Right ventricle myocardium superior (tissue), 1 donor: ENCODE results near the gene SLC4A5. TPM values are rescaled to one million over a fixed set of nuclear protein-coding genes. Genes with fewer than 3 reads are reported as not detected.
A peak's percentile ranks its signal among the peaks of the same experiment; 100 is the strongest.

ENCODE experiments used
- ATAC-seq: fragments of 200-7000 bp; cut with Tn5 transposase; one replicate; pipeline ENCODE4 v1.9.1; 2020; ENCODE audit warnings: mild to moderate bottlenecking; ENCODE audit not compliant: poor library complexity
- DNase-seq: peaks from one replicate; pipeline ENCODE4 v3.0.0-alpha.2; 2020
- intact Hi-C: fragments of 100-400 bp; cut with DNase I; formaldehyde crosslinking; loops from one replicate; pipeline ENCODE4 v1.11.2; 2022
- long read RNA-seq: library from polyadenylated mRNA; unstranded; transcript quantifications from one replicate; pipeline ENCODE4 v2.0.0, GENCODE V29; 2021
- total RNA-seq: library from RNA; stranded (reverse); fragmentation: NEBNext Ultra II Directional; extraction: Animal tissue kit (Norgen Biotek cat#: 25700); gene quantifications from one replicate; pipeline ENCODE4 v1.2.1, GENCODE V29; 2021
- donor health status: DM: no; HTN: yes; CAD: no; lungs with severe emphysema.

The SLC4A5 gene, protein sequence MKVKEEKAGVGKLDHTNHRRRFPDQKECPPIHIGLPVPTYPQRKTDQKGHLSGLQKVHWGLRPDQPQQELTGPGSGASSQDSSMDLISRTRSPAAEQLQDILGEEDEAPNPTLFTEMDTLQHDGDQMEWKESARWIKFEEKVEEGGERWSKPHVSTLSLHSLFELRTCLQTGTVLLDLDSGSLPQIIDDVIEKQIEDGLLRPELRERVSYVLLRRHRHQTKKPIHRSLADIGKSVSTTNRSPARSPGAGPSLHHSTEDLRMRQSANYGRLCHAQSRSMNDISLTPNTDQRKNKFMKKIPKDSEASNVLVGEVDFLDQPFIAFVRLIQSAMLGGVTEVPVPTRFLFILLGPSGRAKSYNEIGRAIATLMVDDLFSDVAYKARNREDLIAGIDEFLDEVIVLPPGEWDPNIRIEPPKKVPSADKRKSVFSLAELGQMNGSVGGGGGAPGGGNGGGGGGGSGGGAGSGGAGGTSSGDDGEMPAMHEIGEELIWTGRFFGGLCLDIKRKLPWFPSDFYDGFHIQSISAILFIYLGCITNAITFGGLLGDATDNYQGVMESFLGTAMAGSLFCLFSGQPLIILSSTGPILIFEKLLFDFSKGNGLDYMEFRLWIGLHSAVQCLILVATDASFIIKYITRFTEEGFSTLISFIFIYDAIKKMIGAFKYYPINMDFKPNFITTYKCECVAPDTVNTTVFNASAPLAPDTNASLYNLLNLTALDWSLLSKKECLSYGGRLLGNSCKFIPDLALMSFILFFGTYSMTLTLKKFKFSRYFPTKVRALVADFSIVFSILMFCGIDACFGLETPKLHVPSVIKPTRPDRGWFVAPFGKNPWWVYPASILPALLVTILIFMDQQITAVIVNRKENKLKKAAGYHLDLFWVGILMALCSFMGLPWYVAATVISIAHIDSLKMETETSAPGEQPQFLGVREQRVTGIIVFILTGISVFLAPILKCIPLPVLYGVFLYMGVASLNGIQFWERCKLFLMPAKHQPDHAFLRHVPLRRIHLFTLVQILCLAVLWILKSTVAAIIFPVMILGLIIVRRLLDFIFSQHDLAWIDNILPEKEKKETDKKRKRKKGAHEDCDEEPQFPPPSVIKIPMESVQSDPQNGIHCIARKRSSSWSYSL
- 1.3 TPM for total RNA-seq
- long read RNA-seq, partial matches to known transcripts = 0 of 1 reads
- long read RNA-seq, other reads (novel, unspliced or antisense) = 1 of 1 reads

DNA sequence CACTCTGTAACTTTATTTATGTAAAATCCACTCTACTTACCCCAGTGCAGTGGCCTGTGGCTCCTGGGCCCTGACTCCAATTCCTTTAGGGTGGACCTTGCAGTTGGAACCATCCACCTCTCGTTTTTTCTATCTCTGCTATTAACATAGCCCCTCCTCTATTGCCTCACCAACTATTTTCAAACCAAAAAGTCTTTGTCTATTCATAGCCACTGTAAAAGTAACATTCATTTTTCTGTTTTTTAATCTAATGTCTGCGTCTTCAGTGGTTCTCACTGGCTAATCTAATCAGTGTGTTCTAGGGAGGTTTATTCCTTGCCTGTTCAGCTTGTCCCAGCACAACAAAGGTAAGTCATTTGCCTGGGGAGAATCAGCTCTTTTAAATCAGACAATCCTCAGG is at the start of gene SLC4A5:
Gene SLC4A5 (minus strand): TSS at position 101 of the 400 bp plus-strand sequence. CDS start 28,393 bp downstream, outside the sequence.
- no peak for ATAC-seq
- DNase-seq = no peak
- intact Hi-C loops = no loop called here

- intact Hi-C loops = no loop called here
- ATAC-seq (no peak), DNase-seq (no peak)
Measured at GRCh38 chr2:74392449-74392743, 49.2 kb upstream of the SLC4A5 start.

DNA sequence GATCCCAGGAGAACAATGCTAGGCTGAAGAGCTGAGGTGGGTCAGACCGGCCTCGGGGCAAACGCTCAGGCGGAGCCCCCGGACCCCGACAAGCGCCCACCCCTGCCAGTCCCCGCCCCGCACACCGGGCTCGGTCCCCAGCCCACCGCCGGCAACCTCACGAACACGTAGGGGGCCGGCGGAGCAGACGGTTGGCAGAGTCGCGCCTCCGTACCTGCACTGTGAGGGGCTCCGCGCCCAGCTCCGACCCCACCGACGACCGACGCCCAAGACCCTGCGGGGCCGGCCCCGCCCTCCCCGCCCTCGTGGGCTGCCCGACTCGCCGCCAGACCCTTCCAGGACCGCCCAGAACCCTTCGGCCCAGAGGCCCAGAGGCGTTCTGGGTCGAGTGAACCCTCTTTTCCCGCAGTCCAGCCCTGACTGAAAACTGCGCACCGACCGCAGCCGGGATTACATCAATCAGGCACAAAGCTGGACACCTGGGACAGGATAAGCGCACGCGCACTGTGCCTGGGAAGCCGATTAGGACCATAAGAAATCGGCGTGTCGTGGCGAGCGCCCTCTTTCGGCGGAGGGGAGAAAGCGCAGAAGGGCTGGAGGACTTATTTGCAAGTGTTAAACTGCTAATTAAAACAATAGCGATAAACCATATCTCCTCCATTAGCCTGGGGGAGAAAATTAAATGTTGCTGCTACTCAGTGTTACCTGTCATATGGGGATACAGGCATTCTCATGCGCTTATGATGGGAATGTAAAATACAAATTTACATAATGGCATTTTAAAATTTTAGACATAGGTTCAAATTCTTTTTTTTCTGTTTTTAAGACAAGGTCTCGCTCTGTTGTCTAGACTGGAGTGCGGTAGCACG is 48.6 kb upstream of the SLC4A5 start:
- ATAC-seq (peak; percentile 90), DNase-seq (peak; percentile 94)
- intact Hi-C loops = no loop called here

GRCh38 chr2:74391209-74391579 is 48.0 kb upstream of the SLC4A5 start:
- intact Hi-C loops = no loop called here
- ATAC-seq (no peak), DNase-seq (no peak)

GRCh38 chr2:74390606-74391005 is 47.4 kb upstream of the SLC4A5 start:
- no peak for ATAC-seq
- intact Hi-C loops = no loop called here
- no peak for DNase-seq

DNA sequence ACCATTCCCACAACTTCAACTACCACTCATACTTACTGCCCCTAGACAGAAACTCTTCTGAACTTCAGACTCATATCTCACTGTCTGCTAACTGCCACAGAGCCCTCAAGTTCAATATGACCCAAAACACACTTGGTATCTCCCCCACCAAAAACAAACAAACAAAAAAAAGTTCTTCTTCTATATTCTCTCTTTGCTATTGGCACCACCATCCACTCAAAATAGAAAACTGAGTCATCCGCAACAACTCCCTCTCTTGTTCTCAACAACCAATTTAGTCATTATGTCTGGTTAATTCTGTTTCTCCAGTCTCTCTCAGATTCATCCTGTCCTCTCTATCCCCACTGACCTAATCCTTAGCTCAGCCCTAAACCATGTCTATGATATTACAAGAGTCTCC is 44.1 kb upstream of the SLC4A5 start:
- DNase-seq (no peak), ATAC-seq (no peak)
- intact Hi-C loops = no loop called here

DNA sequence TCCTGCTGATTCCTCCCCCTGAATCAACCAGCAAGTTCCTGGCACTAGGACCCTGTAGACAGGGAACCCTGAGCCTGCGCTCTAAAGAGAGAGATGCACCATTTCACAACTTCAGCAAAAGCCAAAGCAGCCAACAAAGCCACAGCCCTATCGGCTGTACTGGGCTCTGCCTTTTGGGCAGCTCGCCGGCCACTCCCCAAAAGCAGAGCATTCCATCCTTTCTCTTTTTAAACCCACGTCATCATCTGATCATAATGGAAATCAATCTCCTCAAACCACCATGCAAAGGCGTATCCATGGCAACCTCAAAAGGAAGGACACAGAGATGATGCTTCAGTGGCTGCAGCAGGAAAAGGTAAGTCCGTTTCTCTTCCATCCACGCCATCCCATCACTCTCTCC is 42.2 kb upstream of the SLC4A5 start:
- intact Hi-C loops = no loop called here
- no peak for DNase-seq
- no peak for ATAC-seq

DNA sequence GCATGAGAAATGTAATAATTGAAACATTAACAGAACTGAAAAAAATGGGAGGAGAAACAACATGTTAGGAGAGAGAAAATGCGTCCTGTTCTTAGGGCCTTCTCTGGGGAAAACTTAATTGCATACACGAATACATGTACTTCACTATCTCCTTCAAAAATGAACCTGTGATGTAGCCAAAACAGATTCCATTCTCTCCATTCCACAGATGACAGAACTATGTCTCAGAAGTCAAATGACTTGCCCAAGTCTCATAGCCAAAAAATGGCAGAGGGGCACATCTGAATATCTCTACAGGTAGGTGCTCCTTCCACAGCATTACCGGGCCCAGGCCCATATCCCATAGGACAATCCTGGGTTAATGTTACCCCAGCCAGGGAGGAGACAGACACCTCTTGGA is 40.8 kb upstream of the SLC4A5 start:
- ATAC-seq (no peak), DNase-seq (no peak)
- intact Hi-C loops = no loop called here

DNA sequence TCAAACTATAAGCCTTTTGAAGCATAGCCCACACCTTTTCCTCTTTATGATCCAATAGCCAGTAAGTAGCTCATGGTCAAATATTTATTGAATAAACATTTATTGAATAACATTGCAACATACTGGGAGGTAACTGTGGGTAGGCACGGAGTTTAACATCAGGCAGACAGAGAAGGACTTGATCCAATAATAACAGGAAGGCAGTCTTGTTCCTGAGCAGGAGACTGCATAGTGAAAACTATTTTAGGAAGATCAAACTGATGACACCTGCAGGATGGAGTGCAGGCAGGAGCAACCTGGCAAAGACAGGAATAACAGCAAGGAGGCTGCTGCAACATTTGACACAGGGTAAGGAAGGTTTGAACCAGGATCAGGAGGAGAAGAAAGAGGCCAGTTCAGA is 40.0 kb upstream of the SLC4A5 start:
- intact Hi-C loops = no loop called here
- DNase-seq (no peak), ATAC-seq (peak; percentile 48)

- intact Hi-C loops = no loop called here
- DNase-seq = no peak
- ATAC-seq = no peak
Measured at GRCh38 chr2:74381751-74382150, 38.5 kb upstream of the SLC4A5 start.

GRCh38 chr2:74379851-74380789 is 36.9 kb upstream of the SLC4A5 start, which contains the start of gene DCTN1:
DCTN1 (minus strand) TSS chr2:74380311; CDS start chr2:74380037, 274 bp downstream.
- DNase-seq (peak; percentile 63), ATAC-seq (peak; percentile 81)
- intact Hi-C loops = no loop called here

GRCh38 chr2:74378007-74378406 is 34.8 kb upstream of the SLC4A5 start:
- DNase-seq (no peak), ATAC-seq (no peak)
- intact Hi-C loops = no loop called here

GRCh38 chr2:74375838-74376237 is 32.6 kb upstream of the SLC4A5 start:
- ATAC-seq = no peak
- intact Hi-C loops = no loop called here
- no peak for DNase-seq

DNA sequence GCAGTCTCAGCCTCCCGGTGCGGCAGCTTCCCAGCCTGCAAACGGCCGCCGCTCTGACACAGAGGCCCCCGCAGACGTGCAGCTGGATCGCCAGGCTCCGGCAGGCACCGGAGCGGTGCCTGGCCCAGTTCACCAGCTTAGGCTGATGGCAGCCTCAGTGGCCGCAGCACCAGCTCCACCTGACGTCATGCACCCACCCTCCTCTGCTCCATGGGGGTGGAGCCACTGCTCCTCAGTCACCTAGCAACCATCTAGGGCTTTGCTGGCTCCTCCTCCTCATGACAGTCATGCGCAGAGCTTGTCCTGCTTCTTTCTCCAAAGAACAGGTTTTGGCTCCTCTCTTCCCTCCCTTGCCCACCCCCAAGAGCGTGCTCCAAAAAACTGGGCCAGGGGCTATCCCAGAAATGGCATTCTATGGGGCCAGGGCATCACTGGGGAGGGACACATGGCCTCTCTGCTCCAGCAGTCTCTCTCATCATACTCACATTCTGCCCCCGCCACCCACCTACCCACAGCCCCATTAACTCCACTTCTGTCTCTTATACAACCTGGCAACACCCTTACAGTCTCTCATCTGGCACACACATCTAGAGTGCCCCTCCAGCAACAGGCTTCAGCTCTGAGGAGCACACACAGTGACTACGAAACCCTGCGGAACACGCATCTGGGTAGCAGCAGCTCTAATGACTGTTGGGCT is 31.4 kb upstream of the SLC4A5 start:
- DNase-seq (peak; percentile 80), ATAC-seq (peak; percentile 90)
- intact Hi-C loops = no loop called here

DNA sequence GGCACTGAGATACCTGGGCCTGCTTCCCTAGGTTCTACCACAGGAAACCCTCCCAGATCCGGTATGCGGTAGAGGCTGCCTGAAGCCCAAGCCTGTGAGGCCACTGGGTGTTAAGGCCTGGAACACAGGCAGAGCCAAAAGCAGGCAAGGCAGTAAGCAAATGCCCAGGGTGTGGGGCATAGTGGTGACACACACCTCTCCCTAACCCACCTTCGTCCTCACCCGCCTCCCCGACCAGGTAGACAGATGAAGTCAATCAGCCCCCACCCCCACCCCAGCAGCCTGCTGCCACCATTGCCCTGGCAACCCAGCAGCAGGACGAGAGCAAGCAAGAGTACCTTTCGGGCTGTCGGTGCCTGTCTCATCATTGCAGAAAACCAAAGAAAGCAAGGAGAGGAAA is 30.8 kb upstream of the SLC4A5 start:
- DNase-seq (no peak), ATAC-seq (peak; percentile 5)
- intact Hi-C loops = no loop called here

DNA sequence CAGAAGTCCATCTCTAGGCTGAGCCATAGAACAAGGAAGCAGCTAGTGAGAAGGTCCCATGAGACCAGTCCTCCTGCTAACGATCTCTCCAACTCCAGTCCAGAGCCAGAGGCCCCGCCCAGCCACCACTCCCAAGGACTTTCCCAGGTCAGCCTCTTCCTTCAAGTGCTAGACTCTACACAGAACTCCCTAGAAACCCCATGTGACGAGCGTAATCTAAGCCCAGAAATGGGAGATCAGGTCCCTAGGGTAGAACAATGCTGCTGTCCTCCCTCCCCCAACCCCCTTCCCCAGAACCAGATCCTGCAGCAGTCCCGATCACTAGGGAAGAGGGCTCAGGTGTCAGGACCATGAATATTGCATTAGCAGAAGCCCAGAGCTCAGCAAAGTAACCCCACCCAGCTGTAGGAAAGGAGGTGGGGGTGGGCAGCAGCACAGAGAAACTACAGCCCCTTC is 30.0 kb upstream of the SLC4A5 start:
- DNase-seq (peak; percentile 75), ATAC-seq (peak; percentile 62)
- intact Hi-C loops = no loop called here

- ATAC-seq = no peak
Measured at GRCh38 chr2:74372674-74373073, 29.5 kb upstream of the SLC4A5 start.

More at GRCh38 chr2:74372674-74373073, 29.5 kb upstream of the SLC4A5 start:
- no peak for DNase-seq
- intact Hi-C loops = no loop called here
